Uterus (tissue), 2 donors: ENCODE results near the gene HS3ST2.

ENCODE experiments used
- CTCF ChIP-seq, 4 experiments: fragments of 200-600 bp in 2 of 4; fragments of 450-650 bp in 2 of 4; sonication (generic) in 2 of 4; IDR thresholded peaks; one replicate each; pipeline ENCODE4 v1.5.1; 2016 to 2019; ENCODE audit warnings: antibody characterized with exemption in 4 of 4, mild to moderate bottlenecking in 2 of 4, moderate library complexity in 1 of 4
- POLR2A ChIP-seq, 2 donors: fragments of 450-650 bp; IDR thresholded peaks; one replicate each; pipeline ENCODE4 v1.6.1; 2016; ENCODE audit warnings: antibody characterized with exemption in 2 of 2, mild to moderate bottlenecking in 1 of 2, moderate library complexity in 1 of 2

GRCh38 chr16:22928882-22929435 lies 115.0 kb downstream of the HS3ST2 start:
- no peak for TF ChIP-seq POLR2A (IDR thresholded peaks at IDR 0.05)
- TF ChIP-seq CTCF (IDR thresholded peaks at IDR 0.05): no peak
